ENCODE measurements around the gene GRK2.

GRK2 gene

GRCh38 chr11:67271205-67271540, 4.9 kb downstream of the GRK2 start:
- no peak for TF ChIP-seq ZNF274 (IDR thresholded peaks at IDR 0.05; ENCODE audit: low read depth, low read length)
- peak overlapping the region; percentile 71; the same call in 1 of the 2 replicates for H3K4me3 ChIP-seq (ENCODE audit: low read length)

GRCh38 chr11:67271541-67272284, 5.4 kb downstream of the GRK2 start:
- H3K4me3 ChIP-seq (ENCODE audit: low read length), result peak overlapping the region; percentile 71; the same call in 1 of the 2 replicates

GRCh38 chr11:67272327-67273259, 6.3 kb downstream of the GRK2 start:
- no peak overlapping the region; the same call in 1 of the 2 replicates for H3K4me3 ChIP-seq (ENCODE audit: low read length)
- no peak for TF ChIP-seq ZNF274 (IDR thresholded peaks at IDR 0.05; ENCODE audit: low read depth, low read length)

More at GRCh38 chr11:67271541-67272284, 5.4 kb downstream of the GRK2 start:
- no peak for TF ChIP-seq ZNF274 (IDR thresholded peaks at IDR 0.05; ENCODE audit: low read depth, low read length)

GRCh38 chr11:67273260-67273990, 7.2 kb downstream of the GRK2 start:
- TF ChIP-seq ZNF274 (IDR thresholded peaks at IDR 0.05; ENCODE audit: low read depth, low read length), result no peak
- H3K4me3 ChIP-seq (ENCODE audit: low read length), result no peak overlapping the region; the same call in 1 of the 2 replicates

GRCh38 chr11:67274768-67275605, 8.7 kb downstream of the GRK2 start:
- no peak overlapping the region for H3K4me3 ChIP-seq (ENCODE audit: low read length)
- no peak for TF ChIP-seq ZNF274 (IDR thresholded peaks at IDR 0.05; ENCODE audit: low read depth, low read length)

- TF ChIP-seq ZNF274 (IDR thresholded peaks at IDR 0.05; ENCODE audit: low read depth, low read length), result no peak
- H3K4me3 ChIP-seq (ENCODE audit: low read length), result no peak overlapping the region
Observed at GRCh38 chr11:67275606-67276409, 9.5 kb downstream of the GRK2 start.

GRCh38 chr11:67276781-67277230, 10.5 kb downstream of the GRK2 start:
- peak overlapping the region; percentile 8; the same call in 1 of the 2 replicates for H3K4me3 ChIP-seq (ENCODE audit: low read length)
- no peak for TF ChIP-seq ZNF274 (IDR thresholded peaks at IDR 0.05; ENCODE audit: low read depth, low read length)

- H3K4me3 ChIP-seq (ENCODE audit: low read length), result peak overlapping the region; percentile 34; the same call in 1 of the 2 replicates
- no peak for TF ChIP-seq ZNF274 (IDR thresholded peaks at IDR 0.05; ENCODE audit: low read depth, low read length)
Observed at GRCh38 chr11:67277231-67277961, 11.1 kb downstream of the GRK2 start.

GRCh38 chr11:67278135-67278938, 12.1 kb downstream of the GRK2 start:
- H3K4me3 ChIP-seq (ENCODE audit: low read length), result peak overlapping the region; percentile 34; the same call in 1 of the 2 replicates
- TF ChIP-seq ZNF274 (IDR thresholded peaks at IDR 0.05; ENCODE audit: low read depth, low read length), result no peak

- TF ChIP-seq ZNF274 (IDR thresholded peaks at IDR 0.05; ENCODE audit: low read depth, low read length), result no peak
- no peak overlapping the region for H3K4me3 ChIP-seq (ENCODE audit: low read length)
Observed at GRCh38 chr11:67278939-67279588, 12.8 kb downstream of the GRK2 start.

Measured in GM08714 (cell line).